ENCODE results near the gene TMPRSS11E.

DNA sequence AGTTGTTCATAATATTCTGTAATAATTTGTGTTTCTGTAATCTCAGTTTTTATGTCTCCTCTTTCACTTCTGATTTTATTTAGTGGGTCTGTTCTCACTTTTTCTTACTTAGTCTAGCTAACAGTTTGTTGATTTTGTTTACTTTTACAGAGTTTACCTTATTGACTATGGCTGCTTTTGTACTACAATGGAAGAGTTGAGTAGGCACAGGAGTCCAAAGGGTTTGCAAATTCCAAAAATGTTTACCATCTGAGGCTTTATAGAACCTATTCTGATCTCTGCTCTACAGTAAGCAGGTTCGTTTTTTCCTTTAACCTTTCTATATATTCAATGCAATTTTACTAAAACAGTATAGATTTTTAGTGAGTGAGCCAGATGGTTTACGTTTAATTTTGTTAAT is 73.7 kb downstream of the TMPRSS11E start:
- TF ChIP-seq POLR2A (IDR thresholded peaks at IDR 0.05; ENCODE audit: low read length), result no peak
- no peak for TF ChIP-seq GATA1 (IDR thresholded peaks at IDR 0.05; ENCODE audit: low read depth, low read length)
